ENCODE measurements around the gene RBM20. TPM values are rescaled to one million over a fixed set of nuclear protein-coding genes. Genes with fewer than 3 reads are reported as not detected.

Gene RBM20
- total and polyA plus RNA-seq, 2 of the 4 experiments (the other 2 are of a cell fraction), result under 0.01 to 0.15 TPM

DNA sequence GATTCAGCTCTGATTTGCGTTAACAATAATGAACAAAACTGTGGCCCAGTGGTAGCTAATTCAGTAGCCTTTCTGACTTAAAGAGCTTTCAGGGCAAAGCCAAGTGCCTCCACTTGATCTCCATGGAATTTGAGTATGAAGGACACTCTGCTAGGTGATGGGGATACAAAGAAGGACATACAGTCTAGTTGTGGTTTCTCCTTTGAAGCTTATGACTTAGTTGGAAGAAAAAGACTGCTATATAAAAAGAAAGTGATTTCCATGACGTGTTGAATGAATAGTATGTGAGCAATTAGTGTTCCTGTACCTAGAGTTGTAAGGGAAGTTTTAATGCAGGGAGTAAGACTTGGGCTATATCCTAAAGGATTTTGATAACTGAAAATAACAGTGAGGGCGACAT, 235.9 kb downstream of the RBM20 start:
- H4K5ac ChIP-seq (ENCODE audit: low read depth, low read length), result no peak overlapping the region
- no peaks in the 10 kb centered on the region for H3K27me3 ChIP-seq (ENCODE audit: control insufficient read depth, insufficient read depth, low read length)
- no peak overlapping the region for H3K9ac ChIP-seq (ENCODE audit: low read depth, low read length)
- H3K36me3 ChIP-seq (ENCODE audit: control insufficient read depth, insufficient read depth, low read length), result peaks cover 8% of the 10 kb centered on the region
- in situ Hi-C loops (cut with MboI; ENCODE audit: low sequenced_read_pairs) (loop anchor here (10.0 kb wide), 1 partner anchor 575 kb away; the partner anchor contains the start of gene SMNDC1), intact Hi-C loops (cut with micrococcal nuclease) (no loop called here), dilution Hi-C loops (cut with HindIII; ENCODE audit: low sequenced_read_pairs, unreplicated experiment) (no loop called here)
- no peak overlapping the region for H3K4me3 ChIP-seq (ENCODE audit: insufficient read depth, low read depth, low read length)
- H2AK5ac ChIP-seq (ENCODE audit: low read depth, low read length), result no peak overlapping the region
- H3K79me1 ChIP-seq (ENCODE audit: low read depth in 1 of 2, low read length in 2 of 2), result peaks cover 0 to 6% of the 10 kb centered on the region in 2 experiments; a peak in 3 of 4 replicates
- H3K18ac ChIP-seq (ENCODE audit: low read depth, low read length), result no peak overlapping the region
- H2BK5ac ChIP-seq (ENCODE audit: low read depth, low read length, poor library complexity, severe bottlenecking), result no peak overlapping the region
- H2BK120ac ChIP-seq (ENCODE audit: low read depth, low read length), result no peak overlapping the region
- no peak overlapping the region; the same call in 1 of the 2 replicates for H3K4me2 ChIP-seq (ENCODE audit: low read depth, low read length)
- no peak overlapping the region for H3K56ac ChIP-seq (ENCODE audit: extremely low read depth, insufficient read depth, low read length)
- H3K4me1 ChIP-seq (ENCODE audit: control insufficient read depth, insufficient read depth, low read length), result peaks cover 2% of the 10 kb centered on the region; the same call in 1 of the 2 replicates
- BruUV-seq (replicated peaks), result no TSS peak
- no peak overlapping the region for H4K8ac ChIP-seq (ENCODE audit: low read depth in 2 of 2, low read length in 2 of 2)
- no peak for TF ChIP-seq MXI1 (IDR thresholded peaks at IDR 0.05; ENCODE audit: borderline replicate concordance, low read depth, low read length)
- no peak for TF ChIP-seq MAZ (IDR thresholded peaks at IDR 0.05; ENCODE audit: borderline replicate concordance, low read depth, low read length)
- no peak for TF ChIP-seq MAFK (IDR thresholded peaks at IDR 0.05; ENCODE audit: low read depth, low read length)
- no peak for TF ChIP-seq POLR2A (IDR thresholded peaks at IDR 0.05; ENCODE audit: low read depth, low read length)
- no peak for TF ChIP-seq CEBPB (IDR thresholded peaks at IDR 0.05; ENCODE audit: low read depth, low read length)
- TF ChIP-seq NFE2L2 (IDR thresholded peaks at IDR 0.05; ENCODE audit: low read depth, low read length), result no peak
- TF ChIP-seq FOS (IDR thresholded peaks at IDR 0.05; ENCODE audit: low read depth, low read length), result no peak
- no peak for TF ChIP-seq RAD21 (IDR thresholded peaks at IDR 0.05; ENCODE audit: low read length)
- no peak for TF ChIP-seq CHD1 (IDR thresholded peaks at IDR 0.05; ENCODE audit: low read depth, low read length)
- TF ChIP-seq, protein P1, sequence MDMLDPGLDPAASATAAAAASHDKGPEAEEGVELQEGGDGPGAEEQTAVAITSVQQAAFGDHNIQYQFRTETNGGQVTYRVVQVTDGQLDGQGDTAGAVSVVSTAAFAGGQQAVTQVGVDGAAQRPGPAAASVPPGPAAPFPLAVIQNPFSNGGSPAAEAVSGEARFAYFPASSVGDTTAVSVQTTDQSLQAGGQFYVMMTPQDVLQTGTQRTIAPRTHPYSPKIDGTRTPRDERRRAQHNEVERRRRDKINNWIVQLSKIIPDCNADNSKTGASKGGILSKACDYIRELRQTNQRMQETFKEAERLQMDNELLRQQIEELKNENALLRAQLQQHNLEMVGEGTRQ (IDR thresholded peaks at IDR 0.05; ENCODE audit: low read depth, low read length), result no peak
- TF ChIP-seq, protein P2, sequence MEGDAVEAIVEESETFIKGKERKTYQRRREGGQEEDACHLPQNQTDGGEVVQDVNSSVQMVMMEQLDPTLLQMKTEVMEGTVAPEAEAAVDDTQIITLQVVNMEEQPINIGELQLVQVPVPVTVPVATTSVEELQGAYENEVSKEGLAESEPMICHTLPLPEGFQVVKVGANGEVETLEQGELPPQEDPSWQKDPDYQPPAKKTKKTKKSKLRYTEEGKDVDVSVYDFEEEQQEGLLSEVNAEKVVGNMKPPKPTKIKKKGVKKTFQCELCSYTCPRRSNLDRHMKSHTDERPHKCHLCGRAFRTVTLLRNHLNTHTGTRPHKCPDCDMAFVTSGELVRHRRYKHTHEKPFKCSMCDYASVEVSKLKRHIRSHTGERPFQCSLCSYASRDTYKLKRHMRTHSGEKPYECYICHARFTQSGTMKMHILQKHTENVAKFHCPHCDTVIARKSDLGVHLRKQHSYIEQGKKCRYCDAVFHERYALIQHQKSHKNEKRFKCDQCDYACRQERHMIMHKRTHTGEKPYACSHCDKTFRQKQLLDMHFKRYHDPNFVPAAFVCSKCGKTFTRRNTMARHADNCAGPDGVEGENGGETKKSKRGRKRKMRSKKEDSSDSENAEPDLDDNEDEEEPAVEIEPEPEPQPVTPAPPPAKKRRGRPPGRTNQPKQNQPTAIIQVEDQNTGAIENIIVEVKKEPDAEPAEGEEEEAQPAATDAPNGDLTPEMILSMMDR (conservative IDR thresholded peaks at IDR 0.05; ENCODE audit: low read depth, low read length), result no peak
- no peak for TF ChIP-seq RFX5 (IDR thresholded peaks at IDR 0.05; ENCODE audit: low read depth, low read length)
- no peak overlapping the region for H3K27ac ChIP-seq (ENCODE audit: insufficient read depth, low read length)
- DNase-seq (no peak), ATAC-seq (ENCODE audit: low read depth) (no peak)
- POLR2A ChIA-PET (ENCODE audit: unreplicated experiment), result no interaction called here
- no peak overlapping the region for H3K23ac ChIP-seq (ENCODE audit: low read depth, low read length)
- no peaks in the 10 kb centered on the region; the same call in 1 of the 2 replicates for H4K20me1 ChIP-seq (ENCODE audit: insufficient read depth, low read length)
- no peak overlapping the region for H3K14ac ChIP-seq (replicated peaks; ENCODE audit: low read depth, low read length)
- no peaks in the 10 kb centered on the region; the same call in 1 of the 2 replicates for H3K9me1 ChIP-seq (ENCODE audit: insufficient read depth, low read length)
- CTCF ChIA-PET, result interaction anchor here (0.6 to 0.9 kb wide), 2 partner anchors 18 to 134 kb away, joined by 3 to 4 read pairs; no protein-coding TSS in a partner anchor
- H2AFZ ChIP-seq (replicated peaks; ENCODE audit: low read length, poor library complexity), result no peak overlapping the region
- no peak overlapping the region for H3K4ac ChIP-seq (ENCODE audit: low read depth, low read length)
- H2BK20ac ChIP-seq (ENCODE audit: low read depth, low read length), result no peak overlapping the region
- no CpG with 5 or more reads among the region's 3 CpGs for WGBS, 2 experiments (ENCODE audit: extremely low coverage in 2 of 2, insufficient read length in 1 of 2)
- no peak overlapping the region for H4K91ac ChIP-seq (ENCODE audit: insufficient read depth, low read depth, low read length)
- no peak overlapping the region for H2AK9ac ChIP-seq (replicated peaks; ENCODE audit: low read depth, low read length, poor library complexity)
- no peaks in the 10 kb centered on the region for H3K9me3 ChIP-seq (ENCODE audit: control insufficient read depth, insufficient read depth, low read length)
- no peak overlapping the region for H2BK15ac ChIP-seq (ENCODE audit: low read depth, low read length)
